HepG2 (cell line): Measurements from ENCODE around the gene PLSCR4. TPM values are rescaled to one million over a fixed set of nuclear protein-coding genes. Genes with fewer than 3 reads are reported as not detected.

Source experiments
- ADNP ChIP-seq: sonication (generic); formaldehyde crosslinking; IDR thresholded peaks from 2 replicates; pipeline ENCODE4 v1.4.0; 2020; ENCODE audit warnings: missing genetic modification reagents
- ASH2L ChIP-seq: fragments of 300-600, 200-600 bp; sonication (generic); IDR thresholded peaks from 2 replicates; pipeline ENCODE4 v1.7.0; 2017; ENCODE audit warnings: low read depth, mild to moderate bottlenecking, moderate library complexity, mixed read lengths, low read length; ENCODE audit not compliant: insufficient read length
- DNMT1 ChIP-seq: sonication (generic); formaldehyde crosslinking; IDR thresholded peaks from 2 replicates; pipeline ENCODE4 v1.5.1; 2020; ENCODE audit warnings: mild to moderate bottlenecking, missing genetic modification reagents
- GPN1 ChIP-seq: sonication (generic); formaldehyde crosslinking; IDR thresholded peaks from 2 replicates; pipeline ENCODE4 v1.5.1; 2020; ENCODE audit warnings: missing genetic modification reagents, borderline replicate concordance
- IRX3 ChIP-seq: sonication (generic); formaldehyde crosslinking; IDR thresholded peaks from 2 replicates; pipeline ENCODE4 v1.8.1; 2023; ENCODE audit warnings: mild to moderate bottlenecking, low read depth, missing genetic modification reagents, borderline replicate concordance
- KIAA2018 ChIP-seq: sonication (generic); formaldehyde crosslinking; IDR thresholded peaks from 2 replicates; pipeline ENCODE4 v1.5.0; 2020; ENCODE audit warnings: mild to moderate bottlenecking, missing genetic modification reagents, borderline replicate concordance
- TAF15 ChIP-seq: fragments of 200-400 bp; formaldehyde crosslinking; IDR thresholded peaks from one replicate; pipeline ENCODE4 v1.6.1; 2018; ENCODE audit warnings: mild to moderate bottlenecking, low read depth, low read length; ENCODE audit not compliant: poor library complexity, severe bottlenecking
- TFE3 ChIP-seq: IDR thresholded peaks from 2 replicates; pipeline ENCODE4 v1.6.1; 2016
- ZBTB37 ChIP-seq: sonication (generic); formaldehyde crosslinking; IDR thresholded peaks from 2 replicates; pipeline ENCODE4 v1.4.0; 2020; ENCODE audit warnings: mild to moderate bottlenecking, missing genetic modification reagents
- ZFAT ChIP-seq: sonication (generic); formaldehyde crosslinking; conservative IDR thresholded peaks from 2 replicates; pipeline ENCODE4 v1.8.1; 2023; ENCODE audit warnings: missing genetic modification reagents, inconsistent platforms
- ZFYVE20 ChIP-seq: sonication (generic); formaldehyde crosslinking; IDR thresholded peaks from 2 replicates; pipeline ENCODE4 v1.8.0; 2023; ENCODE audit warnings: low read depth, mild to moderate bottlenecking, moderate library complexity, missing genetic modification reagents, borderline replicate concordance
- ZNF143 ChIP-seq: sonication (generic); formaldehyde crosslinking; IDR thresholded peaks from 2 replicates; pipeline ENCODE4 v1.4.0; 2020; ENCODE audit warnings: missing genetic modification reagents
- ZNF225 ChIP-seq: sonication (generic); formaldehyde crosslinking; IDR thresholded peaks from 2 replicates; pipeline ENCODE4 v1.4.0; 2020; ENCODE audit warnings: mild to moderate bottlenecking, missing genetic modification reagents
- ZNF234 ChIP-seq: sonication (generic); formaldehyde crosslinking; conservative IDR thresholded peaks from 2 replicates; pipeline ENCODE4 v1.5.1; 2020; ENCODE audit warnings: mild to moderate bottlenecking, missing genetic modification reagents
- ZNF557 ChIP-seq: sonication (generic); formaldehyde crosslinking; IDR thresholded peaks from 2 replicates; pipeline ENCODE4 v1.4.0; 2020; ENCODE audit warnings: missing genetic modification reagents
- ZNF597 ChIP-seq: sonication (generic); formaldehyde crosslinking; IDR thresholded peaks from 2 replicates; pipeline ENCODE4 v1.5.0; 2020; ENCODE audit warnings: missing genetic modification reagents
- polyA plus RNA-seq, 8 experiments: library from polyadenylated mRNA; depleted of rRNA in 3 of 8; stranded (reverse) in 7 of 8; unstranded in 1 of 8; fragments of >200 nt; fragmentation: Illumina TruSeq in 4 of 8; extraction: Trizol in 4 of 8; gene quantifications; 2 replicates each; pipeline versions ENCODE4 v1.2.1 to v1.2.3, GENCODE V29; 2011 to 2016; ENCODE audit warnings: low read depth in 4 of 8, missing spikeins in 1 of 8, mixed read lengths in 1 of 8; ENCODE audit not compliant: insufficient read depth in 1 of 8
- total RNA-seq, 5 experiments: library from RNA; depleted of rRNA; stranded (reverse); fragments of >200 nt; fragmentation: Illumina TruSeq; extraction: Trizol; gene quantifications; 2 replicates each; pipeline ENCODE4 v1.2.3, GENCODE V29; 2016; ENCODE audit warnings: low read depth in 1 of 5

PLSCR4 gene
- total and polyA plus RNA-seq, 2 of the 13 experiments (the other 11 are each of a cell fraction or from before 2014, with no cell fraction given): 1.5 to 59.0 TPM

GRCh38 chr3:146222204-146223046, 28.5 kb downstream of the PLSCR4 start (continued):
- peak; percentile 90 for TF ChIP-seq ASH2L
- TF ChIP-seq ADNP (CRISPR knock-in tag): no peak
- 0 out of 2 replicates have a peak, but pooled peaks have one; percentile 56 for TF ChIP-seq ZBTB37 (CRISPR knock-in tag)
- TF ChIP-seq ZNF557 (CRISPR knock-in tag): no peak
- peak; percentile 50 for TF ChIP-seq TFE3 (CRISPR knock-in tag)
- no peak for TF ChIP-seq ZNF234 (CRISPR knock-in tag)
- TF ChIP-seq ZFAT (CRISPR knock-in tag): no peak
- no peak for TF ChIP-seq ZNF225 (CRISPR knock-in tag)
- no peak for TF ChIP-seq IRX3 (CRISPR knock-in tag)
- no peak for TF ChIP-seq GPN1 (CRISPR knock-in tag)
- no peak for TF ChIP-seq DNMT1 (CRISPR knock-in tag)
- 0 out of 2 replicates have a peak, but pooled peaks have one; percentile 1 for TF ChIP-seq KIAA2018 (CRISPR knock-in tag)
- TF ChIP-seq ZNF597 (CRISPR knock-in tag): no peak
- TF ChIP-seq ZNF143 (CRISPR knock-in tag): no peak
- no peak for TF ChIP-seq TAF15
- no peak for TF ChIP-seq ZFYVE20 (CRISPR knock-in tag)
